Breast epithelium (tissue), 3 donors: ENCODE data around the gene DPM2.

Experiments
- CTCF ChIP-seq, 3 donors: fragments of 450-650 bp; IDR thresholded peaks; one replicate each; pipeline ENCODE4 v1.5.1; 2016 to 2017; ENCODE audit warnings: antibody characterized with exemption in 3 of 3, mild to moderate bottlenecking in 3 of 3, moderate library complexity in 3 of 3
- POLR2A ChIP-seq: fragments of 450-650 bp; IDR thresholded peaks from one replicate; pipeline ENCODE4 v1.6.1; 2016; ENCODE audit warnings: antibody characterized with exemption, mild to moderate bottlenecking, moderate library complexity

DNA sequence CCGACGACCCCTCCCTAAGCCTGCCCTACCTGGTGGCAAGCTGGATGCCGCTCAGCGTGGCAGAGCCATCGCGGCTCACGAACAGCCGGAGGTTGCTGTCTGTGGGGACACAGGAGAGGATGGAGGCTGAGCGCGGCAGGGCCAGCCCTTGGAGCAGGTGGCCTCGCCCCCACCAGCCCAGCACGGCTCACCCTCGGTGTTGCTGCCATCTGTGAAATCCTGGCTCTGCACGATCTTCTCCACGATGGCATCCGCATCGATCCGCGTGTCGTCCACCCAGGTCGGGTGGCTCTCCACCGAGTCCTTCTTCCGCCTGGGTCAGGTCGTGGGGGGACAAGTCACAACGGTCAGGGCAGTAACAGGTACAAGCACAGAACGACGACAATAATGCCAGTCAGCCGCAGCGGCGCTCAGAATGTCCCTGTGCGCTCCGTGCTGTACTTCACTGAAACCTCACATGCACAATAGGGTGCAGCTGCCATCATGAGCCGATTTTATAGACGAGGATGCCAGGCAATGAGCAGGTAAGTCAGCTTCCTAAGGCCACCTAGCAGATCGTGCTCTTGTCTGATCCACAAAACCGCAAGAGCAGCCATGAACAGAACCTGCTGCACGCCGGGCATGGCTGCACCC, 7.0 kb upstream of the DPM2 start:
- TF ChIP-seq CTCF (IDR thresholded peaks at IDR 0.05), result no peak
- TF ChIP-seq POLR2A, result no peak
